ENCODE data around the gene WNK4.

The WNK4 gene

DNA sequence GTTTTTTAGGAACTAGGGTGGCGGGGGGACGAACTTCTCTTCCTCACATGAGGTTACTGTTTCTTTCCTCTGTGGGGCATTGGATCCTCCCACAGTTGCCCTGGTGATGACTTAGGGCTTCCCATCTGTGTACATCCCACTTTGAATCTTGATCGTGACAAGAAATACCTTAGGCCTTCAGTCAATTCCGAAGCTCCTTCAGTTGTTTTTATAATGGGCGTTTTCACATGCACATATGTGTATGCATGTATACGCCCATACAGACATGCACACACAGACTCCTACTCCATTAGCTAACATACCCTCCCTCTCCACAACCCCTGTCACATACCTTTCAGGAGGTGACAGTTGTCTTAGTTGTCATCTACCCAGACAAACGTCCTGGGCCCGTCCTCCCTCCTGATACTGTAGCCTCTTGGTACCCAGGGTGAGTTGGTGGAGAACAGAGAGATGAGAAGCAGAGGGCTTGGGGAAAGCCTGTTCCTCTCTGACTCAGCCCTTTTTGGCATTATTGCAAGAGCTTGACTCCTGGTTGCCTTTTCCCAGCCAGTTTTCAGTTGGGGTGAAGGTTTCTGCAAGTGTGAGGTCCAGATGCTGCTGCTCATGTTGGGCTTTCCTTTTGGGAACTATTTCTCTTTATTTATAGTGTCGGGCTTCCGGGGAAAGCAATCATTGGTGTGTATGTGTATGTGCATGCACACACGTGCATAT is 61.7 kb downstream of the WNK4 start:
- no peak for DNase-seq

- DNase-seq = no peak
Measured at GRCh38 chr17:42843358-42843934, 63.0 kb downstream of the WNK4 start.

GRCh38 chr17:42844271-42844670 is 63.9 kb downstream of the WNK4 start, which contains the start of gene AOC2:
AOC2 (plus strand) TSS chr17:42844580; CDS start chr17:42844627, 47 bp downstream.
- DNase-seq = no peak

DNA sequence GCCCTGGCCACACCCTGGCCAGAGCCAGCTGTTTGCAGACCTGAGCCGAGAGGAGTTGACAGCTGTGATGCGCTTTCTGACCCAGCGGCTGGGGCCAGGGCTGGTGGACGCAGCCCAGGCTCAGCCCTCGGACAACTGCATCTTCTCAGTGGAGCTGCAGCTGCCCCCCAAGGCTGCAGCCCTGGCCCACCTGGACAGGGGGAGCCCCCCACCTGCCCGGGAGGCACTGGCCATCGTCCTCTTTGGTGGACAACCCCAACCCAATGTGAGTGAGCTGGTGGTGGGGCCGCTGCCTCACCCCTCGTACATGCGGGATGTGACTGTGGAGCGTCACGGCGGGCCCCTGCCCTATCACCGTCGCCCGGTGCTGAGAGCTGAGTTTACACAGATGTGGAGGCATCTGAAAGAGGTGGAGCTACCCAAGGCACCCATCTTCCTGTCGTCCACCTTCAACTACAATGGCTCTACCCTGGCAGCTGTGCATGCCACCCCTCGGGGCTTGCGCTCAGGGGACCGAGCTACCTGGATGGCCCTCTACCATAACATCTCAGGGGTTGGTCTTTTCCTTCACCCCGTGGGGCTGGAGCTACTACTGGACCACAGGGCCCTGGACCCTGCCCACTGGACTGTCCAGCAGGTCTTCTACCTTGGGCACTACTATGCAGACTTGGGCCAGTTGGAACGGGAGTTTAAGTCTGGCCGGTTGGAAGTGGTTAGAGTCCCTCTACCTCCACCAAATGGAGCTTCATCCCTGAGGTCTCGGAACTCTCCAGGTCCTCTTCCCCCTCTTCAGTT is 64.5 kb downstream of the WNK4 start:
- DNase-seq = no peak

DNA sequence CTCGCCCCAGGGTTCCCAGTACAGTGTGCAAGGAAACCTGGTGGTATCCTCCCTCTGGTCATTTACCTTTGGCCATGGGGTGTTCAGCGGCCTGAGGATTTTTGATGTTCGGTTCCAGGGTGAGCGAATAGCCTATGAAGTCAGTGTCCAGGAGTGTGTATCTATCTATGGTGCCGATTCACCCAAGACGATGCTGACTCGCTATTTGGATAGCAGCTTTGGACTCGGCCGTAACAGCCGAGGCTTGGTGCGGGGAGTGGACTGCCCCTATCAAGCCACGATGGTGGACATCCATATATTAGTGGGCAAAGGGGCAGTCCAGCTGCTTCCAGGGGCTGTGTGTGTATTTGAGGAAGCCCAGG is 65.1 kb downstream of the WNK4 start:
- no peak for DNase-seq

GRCh38 chr17:42845918-42846593 is 65.6 kb downstream of the WNK4 start:
- peak; percentile 67 to 74 for DNase-seq
